Globus pallidus (tissue), 1 donor: ENCODE measurements around the gene ZNF513.

Source experiments
- DNase-seq: peaks from one replicate; pipeline ENCODE4 v3.0.0-alpha.2; 2015; ENCODE audit warnings: low spot score

The ZNF513 gene

DNA sequence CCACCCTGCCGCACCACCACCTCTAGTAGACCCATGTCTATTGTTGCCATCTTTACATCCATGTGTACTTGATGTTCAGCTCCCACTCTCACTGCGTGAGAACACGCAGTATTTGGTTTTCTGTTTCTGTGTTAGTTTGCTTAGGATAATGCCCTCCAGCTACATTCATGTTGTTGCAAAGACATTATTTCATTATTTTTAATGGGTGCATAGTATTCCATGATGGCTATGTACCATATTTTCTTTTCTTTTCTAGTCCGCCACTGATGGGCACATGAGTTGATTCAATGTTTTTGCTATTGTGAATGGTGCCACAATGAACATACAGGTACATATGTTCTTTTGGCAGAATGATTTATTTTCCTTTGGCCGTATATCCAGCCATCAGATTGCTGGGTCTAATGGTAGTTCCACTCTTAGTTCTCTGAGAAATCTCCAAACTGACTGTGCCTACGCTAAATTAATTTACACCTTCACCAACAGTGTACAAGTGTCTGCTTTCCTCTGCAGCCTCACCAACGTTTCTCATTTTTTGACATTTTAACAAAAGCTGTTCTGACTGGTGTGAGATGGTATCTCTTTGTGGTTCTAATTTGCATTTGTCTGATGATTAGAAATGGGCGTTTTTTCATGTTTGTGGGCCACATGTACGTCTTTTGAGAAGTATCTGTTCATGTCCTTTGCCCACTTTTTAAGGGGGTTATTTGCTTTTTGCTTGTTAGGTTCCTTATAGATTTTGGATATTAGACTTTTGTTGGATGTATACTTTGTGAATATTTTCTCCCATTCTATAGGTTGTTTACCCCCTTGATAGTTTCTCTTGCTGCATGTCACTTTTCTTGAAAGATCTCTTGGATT is 10.5 kb upstream of the ZNF513 start:
- no peak for DNase-seq

DNA sequence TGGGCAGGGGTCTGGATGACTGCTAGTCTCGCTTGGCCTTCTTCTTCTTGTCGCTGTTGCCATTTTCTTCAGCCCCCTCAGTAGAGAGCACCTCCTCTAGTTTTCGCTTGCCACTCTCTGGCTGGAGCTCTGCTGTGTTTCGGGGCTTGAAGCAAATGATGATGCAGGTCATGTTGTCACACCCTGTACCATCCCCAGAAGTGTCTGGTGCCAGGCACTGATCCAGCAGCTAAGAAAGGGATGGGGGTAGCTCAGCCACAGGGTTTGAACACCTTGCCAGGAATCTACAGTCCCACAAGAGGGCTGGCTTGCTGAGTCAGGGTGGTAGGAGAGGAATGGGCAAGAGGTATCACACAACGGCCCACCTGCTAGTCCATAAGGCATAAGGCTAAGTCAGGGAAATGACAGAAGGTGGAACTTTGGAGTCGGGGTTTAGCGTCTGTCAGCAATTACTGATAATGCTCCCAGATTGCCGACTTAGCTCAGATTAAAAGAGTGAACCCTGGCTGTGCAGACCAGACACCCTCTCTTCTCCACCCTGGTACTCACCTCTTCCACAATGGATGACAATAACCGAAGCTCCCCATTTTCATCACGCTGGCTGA is 1.1 kb upstream of the ZNF513 start:
- DNase-seq: no peak

DNA sequence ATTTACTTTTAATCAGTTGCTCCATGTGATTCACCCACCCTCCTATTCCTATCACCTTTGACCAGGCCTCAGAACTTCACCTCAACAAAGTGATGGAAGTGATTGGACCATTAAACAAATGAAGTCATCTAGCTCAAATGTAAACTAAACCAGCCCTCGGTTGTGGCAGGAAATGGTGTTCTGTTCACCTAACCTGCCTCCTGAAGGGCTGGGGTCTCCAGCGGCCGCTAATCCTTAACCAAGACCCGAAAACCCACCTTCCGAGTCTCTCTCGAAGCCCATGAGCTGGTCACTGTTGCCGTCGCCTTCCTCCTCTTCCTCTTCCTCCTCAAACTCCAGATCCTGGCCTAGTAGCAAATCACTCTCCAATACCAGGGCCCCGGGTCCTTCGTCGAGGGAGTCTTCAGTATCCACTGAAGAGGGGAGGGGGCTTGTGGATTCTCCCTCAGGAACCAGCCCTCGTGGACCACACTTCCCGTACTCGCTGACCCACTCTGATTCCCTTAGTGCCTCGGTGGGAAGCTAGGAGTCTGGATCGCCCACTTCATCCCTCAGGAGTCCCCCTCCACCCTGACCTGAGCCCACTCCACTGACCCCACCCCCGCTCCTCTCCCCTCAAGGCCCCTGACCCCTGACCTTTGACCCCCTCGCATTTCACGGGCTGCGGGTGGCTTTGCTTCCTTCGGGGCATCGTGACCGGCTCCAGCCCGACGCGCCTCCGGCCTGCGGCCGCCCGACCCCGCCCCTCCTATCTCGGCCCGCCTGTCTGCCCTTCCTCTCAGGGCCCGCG is 503 bp downstream of the ZNF513 start:
- peak; percentile 75 for DNase-seq

GRCh38 chr2:27379383-27379835 is 1.1 kb downstream of the ZNF513 start:
- no peak for DNase-seq

- DNase-seq: no peak
Observed at GRCh38 chr2:27378809-27379290, 1.7 kb downstream of the ZNF513 start.

DNA sequence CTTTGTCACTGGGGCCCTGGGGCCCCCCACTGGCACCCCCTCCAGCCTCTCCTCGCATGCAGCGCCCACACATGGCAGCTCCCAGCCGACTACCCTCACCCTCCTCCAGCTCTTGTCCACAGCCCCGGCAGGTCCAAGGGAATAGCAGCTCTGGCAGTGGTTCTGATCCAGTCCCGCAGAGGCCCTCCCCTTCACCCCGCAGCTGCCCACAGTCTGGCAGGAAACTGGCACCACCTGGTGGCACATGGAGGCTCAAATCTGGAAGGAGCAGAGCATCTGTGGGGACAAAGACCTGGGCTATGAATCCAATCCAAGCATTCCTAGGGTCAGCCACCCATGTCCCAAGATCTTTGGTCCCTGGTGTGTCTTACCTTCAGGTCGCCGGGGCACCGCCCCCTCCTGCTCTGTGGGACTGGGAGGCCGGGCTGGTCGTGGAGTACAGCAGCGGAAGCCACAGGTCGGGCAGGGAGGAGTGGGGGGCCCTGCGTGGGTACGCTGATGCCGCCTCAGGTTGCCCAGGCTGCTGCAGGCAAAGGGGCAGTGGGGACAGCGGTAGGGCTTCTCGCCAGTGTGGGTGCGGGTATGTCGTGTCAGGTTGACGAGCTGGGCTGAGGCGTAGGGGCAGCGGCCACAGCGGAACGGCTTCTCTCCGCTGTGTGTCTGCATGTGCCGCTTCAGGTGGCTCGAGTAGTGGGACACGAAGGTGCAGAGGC is 2.3 kb downstream of the ZNF513 start:
- no peak for DNase-seq

DNA sequence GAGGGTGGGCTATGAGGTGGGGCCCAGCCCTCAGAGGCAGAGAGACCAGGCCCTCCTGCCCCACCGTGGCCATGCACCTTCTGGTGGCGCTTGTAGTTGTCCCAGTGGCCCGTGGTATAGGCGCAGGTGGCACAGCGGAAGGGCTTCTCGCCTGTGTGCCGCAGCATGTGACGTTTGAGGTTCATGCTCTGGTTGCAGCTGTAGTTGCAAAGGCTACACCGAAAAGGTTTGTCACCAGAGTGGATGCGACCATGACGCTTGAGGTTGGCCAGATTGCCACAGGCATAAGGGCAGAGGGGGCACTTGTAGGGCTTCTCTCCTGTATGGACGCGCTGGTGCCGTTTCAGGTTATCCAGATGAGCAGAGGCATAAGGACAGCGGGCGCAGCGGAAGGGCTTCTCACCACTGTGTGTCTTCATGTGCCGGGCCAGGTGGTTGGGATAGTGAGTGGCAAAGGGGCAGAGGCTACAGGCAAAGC is 2.9 kb downstream of the ZNF513 start:
- DNase-seq: no peak

- no peak for DNase-seq
Observed at GRCh38 chr2:27376866-27377617, 3.5 kb downstream of the ZNF513 start.

DNA sequence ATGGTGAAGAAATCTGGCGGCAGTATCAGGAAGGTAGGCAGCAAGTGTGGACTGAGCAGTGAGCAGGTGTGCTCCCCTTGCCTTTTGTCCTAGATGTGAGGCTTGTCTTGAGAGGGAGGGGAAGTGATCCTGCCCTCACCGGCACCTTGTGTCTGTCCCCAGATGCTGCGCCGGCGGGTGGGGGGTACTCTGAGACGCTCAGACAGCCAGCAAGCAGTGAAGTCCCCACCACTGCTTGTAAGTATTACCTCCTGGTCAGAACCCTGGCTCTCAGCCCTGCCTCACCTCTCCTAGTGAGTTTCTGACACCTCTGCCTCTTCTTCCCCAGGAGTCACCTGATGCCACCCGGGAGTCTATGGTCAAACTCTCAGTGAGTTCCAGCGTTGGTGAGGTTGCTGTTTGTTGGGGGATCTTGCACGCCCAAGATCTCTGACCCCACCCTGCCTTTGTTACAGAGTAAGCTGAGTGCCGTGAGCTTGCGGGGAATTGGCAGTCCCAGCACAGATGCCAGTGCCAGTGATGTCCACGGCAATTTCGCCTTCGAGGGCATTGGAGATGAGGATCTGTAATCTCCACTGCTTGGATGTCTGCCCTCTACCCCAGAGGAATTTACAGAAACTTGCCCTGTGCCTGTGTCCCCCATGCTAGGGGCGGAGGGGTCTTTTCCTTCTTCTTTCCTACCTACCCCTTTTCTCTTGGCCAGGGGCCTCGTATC is 4.2 kb downstream of the ZNF513 start:
- DNase-seq: no peak

GRCh38 chr2:27375513-27376099 is 4.9 kb downstream of the ZNF513 start:
- DNase-seq: no peak

GRCh38 chr2:27373567-27373966 is 7.0 kb downstream of the ZNF513 start:
- no peak for DNase-seq

DNA sequence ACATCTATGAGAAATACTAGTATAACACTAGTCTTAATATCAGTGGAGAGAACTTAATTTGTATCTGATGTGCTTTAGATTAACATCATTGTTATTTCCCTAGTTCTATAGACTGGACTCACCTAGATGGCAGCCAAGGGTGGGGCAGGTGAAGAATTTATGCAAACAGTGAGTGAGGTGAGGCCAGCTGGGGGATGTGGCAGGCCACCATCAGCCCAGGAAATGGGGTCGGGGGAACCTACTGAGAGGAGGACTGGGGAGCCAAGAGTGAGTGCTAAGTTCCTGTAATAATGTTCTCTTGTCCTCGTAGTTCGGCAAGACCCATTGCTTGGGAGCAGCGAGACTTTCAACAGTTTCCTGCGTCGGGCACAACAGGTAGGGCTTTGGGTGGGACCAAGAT is 7.6 kb downstream of the ZNF513 start:
- DNase-seq: no peak

- no peak for DNase-seq
Observed at GRCh38 chr2:27370816-27371620, 9.5 kb downstream of the ZNF513 start.

DNA sequence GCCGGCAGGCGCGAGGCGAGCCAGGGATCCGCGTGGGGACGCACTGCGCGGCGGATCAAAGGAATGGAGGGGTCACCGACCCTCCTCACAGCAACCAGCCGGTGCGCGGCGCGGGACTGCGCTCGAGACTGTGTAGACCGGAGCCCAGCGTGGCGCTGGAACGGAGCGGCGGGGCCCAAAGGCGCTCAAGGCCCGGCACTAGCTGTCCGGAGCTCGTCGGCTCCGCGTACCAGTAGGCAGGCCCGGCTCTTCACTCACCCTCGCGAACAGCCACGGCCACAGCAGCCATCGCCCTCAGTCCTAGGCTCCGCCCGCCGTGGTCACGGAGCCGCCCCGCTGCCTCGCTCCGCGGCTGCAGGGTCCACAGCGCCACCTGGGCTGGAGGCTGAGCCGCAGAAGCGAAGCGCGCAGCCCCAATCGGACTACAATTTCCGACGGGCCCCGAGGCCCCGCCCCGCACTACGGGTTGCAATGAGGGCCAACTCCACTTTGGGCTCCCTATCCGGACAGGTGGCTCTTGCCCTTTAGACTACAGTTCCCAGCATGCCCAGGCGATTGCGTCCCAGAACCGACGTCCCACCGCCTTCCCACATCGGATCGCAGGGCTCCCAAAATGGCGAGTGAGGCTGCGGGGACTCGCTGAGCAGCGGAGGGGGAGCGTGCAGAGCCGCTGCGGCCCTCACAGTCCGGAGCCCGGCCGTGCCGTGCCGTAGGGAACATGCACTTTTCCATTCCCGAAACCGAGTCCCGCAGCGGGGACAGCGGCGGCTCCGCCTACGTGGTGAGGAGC is 10.3 kb downstream of the ZNF513 start, which contains the start of the genes EIF2B4 and SNX17:
Gene EIF2B4, minus strand, starts transcription at position 313 of the 790 bp plus-strand sequence. Its CDS starts 24 bp downstream, at position 289.
Gene SNX17, plus strand, starts transcription at position 591 of the 790 bp plus-strand sequence. Its CDS starts 128 bp downstream, at position 719.
- peak; percentile 99 for DNase-seq

DNA sequence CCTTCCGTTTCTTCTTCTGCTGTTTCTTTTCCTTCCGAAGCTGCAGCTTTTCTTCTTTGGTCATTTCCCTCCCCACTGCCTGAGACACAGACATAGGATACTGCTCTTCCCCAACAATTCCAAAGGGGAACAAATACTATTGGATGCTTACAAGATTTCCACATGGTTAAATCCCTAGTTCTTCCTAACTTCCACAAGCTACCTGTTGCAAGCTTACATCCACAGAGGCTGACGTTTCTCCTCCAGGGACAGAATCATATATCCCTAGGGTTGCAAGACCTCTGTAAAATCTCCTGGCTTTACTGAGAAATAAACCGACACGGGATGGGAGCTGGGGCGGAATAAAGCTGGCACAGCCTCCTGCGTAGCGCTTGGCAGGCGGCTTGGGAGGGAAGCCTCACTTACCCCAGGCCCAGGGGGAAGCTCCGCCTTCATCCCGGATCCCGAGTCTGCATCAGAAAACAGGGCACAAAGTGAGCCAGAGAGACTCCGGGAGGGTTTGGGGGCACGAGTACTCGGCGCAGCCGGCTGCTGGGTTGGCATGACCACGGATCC is 11.0 kb downstream of the ZNF513 start:
- peak; percentile 48 for DNase-seq

- no peak for DNase-seq
Observed at GRCh38 chr2:27363933-27364332, 16.6 kb downstream of the ZNF513 start.

GRCh38 chr2:27362678-27363420 is 17.7 kb downstream of the ZNF513 start:
- no peak for DNase-seq
